CD4-positive, CD25-positive, alpha-beta regulatory T cell (primary cell): ENCODE measurements around the gene SLC25A45. TPM values are rescaled to one million over a fixed set of nuclear protein-coding genes. Genes with fewer than 3 reads are reported as not detected.

ENCODE experiments used
- ATAC-seq, 2 donors: fragments of 150-1000 bp; cut with Tn5 transposase; one replicate each; pipeline ENCODE4 v1.10.0; 2021; ENCODE audit warnings: low read depth in 2 of 2, moderate number of reproducible peaks in 2 of 2, moderate library complexity in 1 of 2
- DNase-seq, 3 donors: peaks; one replicate each; pipeline versions ENCODE4 v3.0.0 to v3.0.0-alpha.2; 2012 to 2022; ENCODE audit warnings: mixed read lengths in 1 of 3
- H3K27ac ChIP-seq: one replicate; pipeline ENCODE4 v1.7.0; 2013; ENCODE audit warnings: mild to moderate bottlenecking, low read length; ENCODE audit not compliant: insufficient read depth, poor library complexity, severe bottlenecking
- H3K27me3 ChIP-seq: one replicate; pipeline ENCODE4 v1.7.0; 2013; ENCODE audit warnings: low read length; ENCODE audit not compliant: control insufficient read depth, insufficient read depth
- H3K36me3 ChIP-seq: one replicate; pipeline ENCODE4 v1.7.0; 2013; ENCODE audit warnings: mild to moderate bottlenecking, low read length, moderate library complexity; ENCODE audit not compliant: control insufficient read depth, insufficient read depth
- H3K4me1 ChIP-seq: 2 replicates; pipeline ENCODE4 v1.7.0; 2013; ENCODE audit warnings: mild to moderate bottlenecking, low read length; ENCODE audit not compliant: insufficient read depth, control insufficient read depth, poor library complexity, severe bottlenecking
- H3K4me3 ChIP-seq: one replicate; pipeline ENCODE4 v1.7.0; 2013; ENCODE audit warnings: low read depth, mild to moderate bottlenecking, low read length, moderate library complexity
- H3K9me3 ChIP-seq, 2 experiments: 1 replicate in 1 of 2; 2 replicates in 1 of 2; pipeline ENCODE4 v1.7.0; 2013; ENCODE audit warnings: low read length in 2 of 2, mild to moderate bottlenecking in 1 of 2, moderate library complexity in 1 of 2; ENCODE audit not compliant: control insufficient read depth in 2 of 2
- H3K27ac Mint-ChIP-seq, 3 donors: one replicate each; pipeline ENCODE4 v1.8.0; 2020 to 2022; ENCODE audit warnings: mild to moderate bottlenecking in 3 of 3, mixed read lengths in 3 of 3, moderate library complexity in 2 of 3
- H3K27me3 Mint-ChIP-seq: one replicate; pipeline ENCODE4 v1.8.0; 2022; ENCODE audit warnings: mild to moderate bottlenecking, mixed read lengths
- H3K36me3 Mint-ChIP-seq: one replicate; pipeline ENCODE4 v1.8.0; 2020; ENCODE audit warnings: mixed read lengths
- H3K4me1 Mint-ChIP-seq, 4 donors: one replicate each; pipeline ENCODE4 v1.8.0; 2020 to 2022; ENCODE audit warnings: mixed read lengths in 4 of 4, mild to moderate bottlenecking in 1 of 4
- H3K4me3 Mint-ChIP-seq, 4 donors: one replicate each; pipeline ENCODE4 v1.8.0; 2020 to 2022; ENCODE audit warnings: mild to moderate bottlenecking in 4 of 4, mixed read lengths in 4 of 4, moderate library complexity in 3 of 4
- H3K9me3 Mint-ChIP-seq, 7 donors: one replicate each; pipeline ENCODE4 v1.8.0; 2020 to 2022; ENCODE audit warnings: mixed read lengths in 7 of 7, mild to moderate bottlenecking in 3 of 7, moderate library complexity in 2 of 7
- polyA plus RNA-seq, 4 donors: library from polyadenylated mRNA; unstranded; fragments of 300-500 nt; fragmentation: Illumina TruSeq; gene quantifications; one replicate each; pipeline ENCODE4 v1.2.3, GENCODE V29; 2021
- total RNA-seq: library from RNA; stranded (reverse); gene quantifications from one replicate; pipeline ENCODE4 v1.2.3, GENCODE V29; 2022

SLC25A45 gene, protein sequence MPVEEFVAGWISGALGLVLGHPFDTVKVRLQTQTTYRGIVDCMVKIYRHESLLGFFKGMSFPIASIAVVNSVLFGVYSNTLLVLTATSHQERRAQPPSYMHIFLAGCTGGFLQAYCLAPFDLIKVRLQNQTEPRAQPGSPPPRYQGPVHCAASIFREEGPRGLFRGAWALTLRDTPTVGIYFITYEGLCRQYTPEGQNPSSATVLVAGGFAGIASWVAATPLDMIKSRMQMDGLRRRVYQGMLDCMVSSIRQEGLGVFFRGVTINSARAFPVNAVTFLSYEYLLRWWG
- total RNA-seq (40.3 TPM), polyA plus RNA-seq (10 to 100 TPM; 11.1 to 16.9 (median 13.8) TPM)

DNA sequence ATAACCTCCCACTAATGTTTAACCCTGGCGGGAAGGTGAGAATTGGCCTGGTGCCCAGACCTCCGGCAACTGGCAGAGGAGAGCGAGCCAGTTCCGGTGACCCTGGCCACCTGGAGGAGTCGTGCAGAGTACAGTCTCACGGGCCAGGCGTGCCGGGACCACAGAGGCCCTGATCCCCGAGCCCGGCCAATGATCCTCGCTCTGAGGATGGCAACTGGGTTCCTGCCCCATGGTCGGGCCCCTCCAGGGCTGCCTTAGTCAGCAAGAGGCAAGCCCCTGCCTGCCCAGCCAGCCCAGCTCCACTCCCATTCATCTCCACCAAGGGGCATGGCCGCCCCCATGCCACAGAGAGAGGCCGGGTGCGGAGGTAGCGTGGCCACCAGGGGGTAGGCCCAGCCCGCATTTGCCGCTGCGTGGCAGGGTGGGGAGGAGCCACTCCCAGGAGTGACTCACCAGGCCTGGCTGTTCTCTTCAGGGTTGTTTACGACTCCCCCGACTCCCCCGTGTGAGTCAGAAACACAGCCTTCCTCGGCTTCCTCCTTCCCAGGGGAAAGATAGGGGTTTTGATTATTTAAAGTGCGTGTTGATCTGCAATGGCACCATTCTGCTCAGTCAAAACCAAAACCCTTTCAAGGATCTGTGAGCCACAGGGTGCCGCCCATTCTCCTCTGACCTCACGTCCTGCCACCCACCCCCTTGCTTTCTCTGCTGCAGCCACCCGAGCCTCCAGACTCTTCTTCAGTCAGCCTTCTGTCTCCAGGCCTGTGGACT is at the start of gene SLC25A45:
TSS of gene SLC25A45 (minus strand) at position 614 of the 771 bp plus-strand sequence. CDS start 695 bp downstream, outside the sequence.
- H3K4me1 ChIP-seq: peaks cover 65% of the 10 kb centered on the region
- Mint-ChIP-seq H3K4me1 (peaks cover 0 to 62% (median 21%) of the 10 kb centered on the region in 4 donors), H3K27ac (peak within 1 kb of the TSS; percentile 98 to 100 (median 99)), H3K9me3 (no peaks in the 10 kb centered on the region), H3K27me3 (no peaks in the 10 kb centered on the region), H3K36me3 (no peaks in the 10 kb centered on the region), H3K4me3 (peak within 1 kb of the TSS; percentile 82 to 96 (median 92))
- peak; percentile 88 to 89 for ATAC-seq
- peak within 1 kb of the TSS; percentile 80 for H3K4me3 ChIP-seq
- peak within 1 kb of the TSS; percentile 97 for H3K27ac ChIP-seq
- peaks cover 3% of the 10 kb centered on the region for H3K36me3 ChIP-seq
- DNase-seq: peak; percentile 87 to 95 (median 91)
- H3K9me3 ChIP-seq: no peaks in the 10 kb centered on the region
- no peaks in the 10 kb centered on the region for H3K27me3 ChIP-seq

DNA sequence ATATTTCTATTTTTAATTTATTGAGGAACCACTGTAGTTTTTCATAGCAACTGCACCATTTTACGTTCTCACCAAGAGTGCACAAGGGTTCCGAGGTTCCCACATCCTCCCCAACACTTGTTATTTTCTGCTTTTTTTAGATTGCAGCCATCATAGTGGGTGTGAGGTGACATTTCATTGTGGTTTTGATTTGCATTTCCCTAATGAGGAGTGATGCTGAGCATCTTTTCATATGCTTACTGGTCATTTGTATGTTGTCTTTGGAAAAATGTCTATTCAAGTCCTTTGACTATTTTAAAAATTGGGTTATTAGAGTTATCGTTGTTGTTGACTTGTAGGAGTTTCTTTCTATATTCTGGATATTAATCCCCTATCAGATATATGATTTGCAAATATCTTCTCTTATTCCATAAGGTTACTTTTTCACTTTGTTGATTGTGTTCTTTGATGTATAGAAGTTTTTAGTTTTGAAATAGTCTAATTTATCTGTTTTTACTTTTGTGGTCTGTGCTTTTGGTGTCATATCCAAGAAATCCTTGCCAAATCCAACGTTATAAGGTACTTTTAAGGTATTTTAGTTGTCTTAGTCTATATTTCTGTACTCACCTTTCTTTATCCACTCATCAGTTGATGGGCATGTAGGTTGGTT is 49.1 kb upstream of the SLC25A45 start:
- Histone ChIP-seq H3K27me3 (no peaks in the 10 kb centered on the region), H3K4me1 (peaks cover 65% of the 10 kb centered on the region), H3K27ac (peak overlapping the region; percentile 100), H3K4me3 (peak overlapping the region; percentile 97), H3K36me3 (peaks cover 31% of the 10 kb centered on the region), H3K9me3 (no peaks in the 10 kb centered on the region)
- Mint-ChIP-seq H3K27ac (peak overlapping the region; percentile 53 to 98 (median 86)), H3K27me3 (no peaks in the 10 kb centered on the region), H3K4me1 (peaks cover 34 to 86% (median 74%) of the 10 kb centered on the region in 4 donors), H3K9me3 (no peaks in the 10 kb centered on the region), H3K36me3 (peaks cover 27% of the 10 kb centered on the region), H3K4me3 (peak overlapping the region; percentile 62 to 97 (median 76))
- DNase-seq: peak in 2 of 3 donors; percentile 73 to 74
- peak in 1 of 2 donors; percentile 15 for ATAC-seq

DNA sequence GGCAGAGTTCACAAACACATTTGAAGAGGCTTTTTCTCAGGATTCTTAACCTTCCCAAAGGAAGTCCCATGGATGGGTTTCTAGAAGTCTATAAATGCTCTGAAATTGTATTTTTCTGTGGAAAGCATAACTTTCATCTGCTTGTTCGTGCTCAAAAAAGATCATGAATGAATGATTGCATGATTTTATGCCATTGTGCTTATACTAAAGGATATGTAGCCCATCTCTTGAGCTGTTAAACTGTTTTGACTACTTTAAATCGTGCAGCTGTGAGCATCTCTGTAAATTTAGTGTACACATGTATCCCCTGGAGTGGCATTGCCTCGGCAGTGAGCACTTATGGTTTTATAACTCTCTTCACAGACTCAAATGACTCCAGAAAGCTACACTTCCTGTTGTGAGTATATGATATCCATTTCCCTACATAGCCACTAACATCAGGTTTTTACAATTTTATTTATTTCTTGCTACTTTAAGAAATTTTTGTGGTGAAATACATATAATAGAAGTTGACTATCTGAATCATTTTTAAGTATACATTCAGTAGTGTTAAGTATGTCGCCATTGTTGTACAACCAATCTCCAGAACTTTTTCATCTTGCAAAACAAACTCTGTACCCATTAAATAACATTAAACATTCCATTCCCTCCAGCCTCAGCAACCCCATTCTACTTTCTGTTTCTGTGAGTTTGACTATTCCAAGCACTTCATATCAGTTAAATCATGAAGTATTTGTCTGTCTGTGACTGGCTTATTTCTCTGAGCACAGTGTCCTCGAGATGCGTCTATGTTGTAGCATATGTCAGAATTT is 48.2 kb upstream of the SLC25A45 start:
- peaks cover 32 to 84% (median 74%) of the 10 kb centered on the region in 4 donors for H3K4me1 Mint-ChIP-seq
- no peaks in the 10 kb centered on the region for H3K9me3 Mint-ChIP-seq
- DNase-seq (peak in 2 of 3 donors; percentile 47 to 72), ATAC-seq (peak in 1 of 2 donors; percentile 8)
- Histone ChIP-seq H3K4me1 (peaks cover 72% of the 10 kb centered on the region), H3K4me3 (peak overlapping the region; percentile 97), H3K9me3 (no peaks in the 10 kb centered on the region), H3K27ac (peak overlapping the region; percentile 100), H3K36me3 (peaks cover 22% of the 10 kb centered on the region), H3K27me3 (no peaks in the 10 kb centered on the region)
- no peaks in the 10 kb centered on the region for H3K27me3 Mint-ChIP-seq
- H3K4me3 Mint-ChIP-seq: peak overlapping the region; percentile 90 to 97 (median 95)
- H3K27ac Mint-ChIP-seq: peak overlapping the region; percentile 96 to 98 (median 98)
- H3K36me3 Mint-ChIP-seq: peaks cover 34% of the 10 kb centered on the region

DNA sequence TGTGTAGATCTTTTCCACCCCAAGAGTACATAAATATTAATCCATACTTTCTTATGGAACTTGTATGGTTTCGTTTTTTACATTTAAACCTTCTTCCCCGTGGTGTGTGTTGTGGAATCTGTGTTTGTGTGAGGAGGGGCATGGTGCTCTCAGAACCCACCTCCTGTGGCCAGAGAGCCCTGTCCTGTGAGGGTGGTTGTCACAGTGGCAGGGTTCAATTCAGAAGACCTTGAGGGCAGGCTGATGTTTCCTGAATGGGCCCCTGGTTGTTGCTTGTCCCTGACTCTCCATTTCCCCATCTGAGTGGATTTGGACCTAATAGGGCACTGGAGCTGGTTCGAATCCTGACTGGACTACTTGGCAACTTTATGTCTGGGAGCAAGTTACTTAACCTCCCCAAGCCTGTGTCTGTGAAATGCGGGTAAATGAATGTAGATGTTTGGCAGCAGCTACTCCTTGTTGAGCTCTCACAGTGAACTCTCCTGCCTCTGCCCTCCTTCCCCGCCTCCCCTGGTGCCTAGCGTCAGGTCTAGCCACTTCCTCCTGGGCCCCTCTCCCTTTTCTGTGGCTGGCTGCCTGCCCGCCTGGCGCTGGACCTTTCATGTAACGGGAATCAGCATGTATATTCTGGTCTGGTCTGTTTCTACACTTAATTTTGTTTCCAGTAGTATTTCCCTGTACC is 47.4 kb upstream of the SLC25A45 start:
- peak overlapping the region; percentile 90 to 97 (median 95) for H3K4me3 Mint-ChIP-seq
- no peak for ATAC-seq
- H3K9me3 ChIP-seq: no peaks in the 10 kb centered on the region
- H3K9me3 Mint-ChIP-seq: no peaks in the 10 kb centered on the region
- H3K36me3 ChIP-seq: peaks cover 16% of the 10 kb centered on the region
- peaks cover 35% of the 10 kb centered on the region for H3K36me3 Mint-ChIP-seq
- H3K4me3 ChIP-seq: peak overlapping the region; percentile 97
- peak overlapping the region; percentile 100 for H3K27ac ChIP-seq
- peak overlapping the region; percentile 96 to 98 (median 98) for H3K27ac Mint-ChIP-seq
- H3K27me3 ChIP-seq: no peaks in the 10 kb centered on the region
- DNase-seq: peak in 2 of 3 donors; percentile 50 to 74
- H3K4me1 Mint-ChIP-seq: peaks cover 28 to 82% (median 70%) of the 10 kb centered on the region in 4 donors
- peaks cover 72% of the 10 kb centered on the region for H3K4me1 ChIP-seq
- H3K27me3 Mint-ChIP-seq: no peaks in the 10 kb centered on the region

DNA sequence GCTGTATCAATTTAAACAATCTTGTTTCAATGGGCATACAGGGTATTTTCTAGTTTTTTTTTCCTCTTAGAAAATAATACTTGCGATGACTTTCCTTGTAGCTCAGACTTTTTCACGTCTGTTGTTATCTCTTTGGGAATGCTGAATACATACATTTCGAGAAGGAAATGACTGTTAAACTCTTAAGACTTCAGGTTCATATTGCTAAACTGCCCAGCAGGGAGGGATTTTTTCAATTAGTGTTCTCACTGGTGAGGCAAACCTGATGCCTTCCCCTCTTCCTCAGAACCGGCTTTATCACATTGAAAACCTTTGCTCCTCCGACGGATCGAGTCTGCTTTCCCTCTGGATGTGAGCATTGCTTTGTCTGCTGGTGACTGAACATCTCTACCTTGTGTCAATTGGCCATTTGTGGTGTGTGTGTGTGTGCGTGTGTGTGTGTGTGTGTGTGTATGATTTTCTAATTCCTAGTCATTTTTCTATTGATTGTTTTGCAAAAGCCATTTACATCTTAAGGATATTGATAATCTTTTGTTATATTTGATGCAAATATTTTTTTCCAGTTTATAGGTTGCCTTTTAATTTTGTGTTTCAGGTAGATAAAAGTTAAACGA is 46.7 kb upstream of the SLC25A45 start:
- peaks cover 73% of the 10 kb centered on the region for H3K4me1 ChIP-seq
- peaks cover 4% of the 10 kb centered on the region for H3K27me3 Mint-ChIP-seq
- peak overlapping the region; percentile 100 for H3K27ac ChIP-seq
- peak overlapping the region; percentile 90 to 97 (median 95) for H3K4me3 Mint-ChIP-seq
- H3K27me3 ChIP-seq: no peaks in the 10 kb centered on the region
- H3K9me3 Mint-ChIP-seq: no peaks in the 10 kb centered on the region
- H3K27ac Mint-ChIP-seq: peak overlapping the region; percentile 96 to 100 (median 98)
- peak in 2 of 3 donors; percentile 22 to 63 for DNase-seq
- H3K36me3 Mint-ChIP-seq: peaks cover 33% of the 10 kb centered on the region
- peaks cover 25 to 75% (median 65%) of the 10 kb centered on the region in 4 donors for H3K4me1 Mint-ChIP-seq
- ATAC-seq: no peak
- peak overlapping the region; percentile 97 for H3K4me3 ChIP-seq
- H3K36me3 ChIP-seq: peaks cover 11% of the 10 kb centered on the region
- H3K9me3 ChIP-seq: no peaks in the 10 kb centered on the region

DNA sequence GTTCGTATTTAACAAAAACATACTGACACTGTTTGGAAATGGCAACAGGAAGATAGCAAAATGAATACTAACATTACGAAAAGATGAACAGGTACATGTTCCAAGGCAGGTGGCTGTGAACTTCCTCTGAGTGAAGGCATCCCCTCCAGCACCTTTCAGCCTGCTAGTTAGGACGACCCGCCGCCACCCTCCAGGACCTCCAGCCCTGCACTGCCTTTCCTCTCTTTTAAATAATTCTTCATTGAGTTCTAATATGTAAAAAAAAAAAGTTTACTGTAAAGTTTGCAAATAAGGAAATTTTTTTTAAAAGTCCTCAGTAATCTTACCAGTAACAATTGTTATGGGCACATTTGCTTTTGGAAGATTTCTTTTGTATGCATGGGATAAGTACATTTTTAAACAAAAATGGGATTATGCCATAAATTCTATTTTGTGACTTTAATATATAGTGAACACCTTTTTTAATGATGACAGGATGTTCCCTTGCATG is 46.2 kb upstream of the SLC25A45 start:
- Mint-ChIP-seq H3K4me1 (peaks cover 25 to 72% (median 63%) of the 10 kb centered on the region in 4 donors), H3K4me3 (peak overlapping the region; percentile 90 to 97 (median 95)), H3K9me3 (no peaks in the 10 kb centered on the region), H3K27me3 (peaks cover 4% of the 10 kb centered on the region), H3K36me3 (peaks cover 37% of the 10 kb centered on the region), H3K27ac (peak overlapping the region; percentile 96 to 100 (median 98))
- Histone ChIP-seq H3K4me3 (peak overlapping the region; percentile 97), H3K36me3 (peaks cover 11% of the 10 kb centered on the region), H3K27ac (peak overlapping the region; percentile 100), H3K4me1 (peaks cover 78% of the 10 kb centered on the region), H3K27me3 (no peaks in the 10 kb centered on the region), H3K9me3 (no peaks in the 10 kb centered on the region)
- DNase-seq (peak in 1 of 3 donors; percentile 79), ATAC-seq (no peak)
